GM21381 (cell line): Measurements from ENCODE around the gene SLC9A8.
"Not testable (repeated sequence)": the region's sequence is repeated elsewhere in the genome, so short reads cannot be mapped to it uniquely, and the experiment has no call there.

ENCODE experiments used
- ATAC-seq: cut with Tn5 transposase; IDR thresholded peaks from one replicate; pipeline ENCODE4 v1.9.1; 2021; ENCODE audit warnings: mild to moderate bottlenecking, moderate library complexity; ENCODE audit not compliant: unreplicated experiment

SLC9A8 gene

DNA sequence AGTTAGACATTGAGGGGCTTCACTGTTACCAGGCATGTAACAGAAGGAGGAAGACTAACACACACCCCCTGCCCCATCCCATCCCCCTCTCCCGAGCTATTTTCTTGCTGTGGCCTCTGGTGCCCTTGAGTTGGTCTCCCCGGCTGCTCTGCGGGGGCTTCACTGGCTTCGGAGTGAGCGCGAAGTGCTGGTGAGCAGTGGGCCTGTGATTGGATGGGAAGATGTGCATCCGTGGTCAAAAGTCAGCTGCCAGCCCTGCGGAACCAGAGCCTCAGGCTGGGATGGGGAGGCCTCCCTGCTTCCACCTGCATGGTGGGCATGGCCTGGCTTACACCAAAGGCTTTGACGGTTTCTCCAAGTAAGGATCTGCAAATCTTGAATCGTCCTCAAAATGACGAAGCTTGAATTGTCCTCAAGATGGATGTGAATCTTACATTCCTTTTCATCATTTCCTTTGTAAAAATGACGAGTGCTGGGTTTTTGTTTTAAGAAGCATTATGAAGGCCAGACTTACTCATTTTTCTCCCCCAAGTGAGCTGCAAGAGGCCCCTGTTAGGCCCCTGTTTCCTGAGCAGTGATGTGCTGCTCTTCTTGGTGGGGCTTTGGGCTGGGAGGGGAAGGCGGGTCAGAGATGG is 79.0 kb downstream of the SLC9A8 start:
- no peak for ATAC-seq

DNA sequence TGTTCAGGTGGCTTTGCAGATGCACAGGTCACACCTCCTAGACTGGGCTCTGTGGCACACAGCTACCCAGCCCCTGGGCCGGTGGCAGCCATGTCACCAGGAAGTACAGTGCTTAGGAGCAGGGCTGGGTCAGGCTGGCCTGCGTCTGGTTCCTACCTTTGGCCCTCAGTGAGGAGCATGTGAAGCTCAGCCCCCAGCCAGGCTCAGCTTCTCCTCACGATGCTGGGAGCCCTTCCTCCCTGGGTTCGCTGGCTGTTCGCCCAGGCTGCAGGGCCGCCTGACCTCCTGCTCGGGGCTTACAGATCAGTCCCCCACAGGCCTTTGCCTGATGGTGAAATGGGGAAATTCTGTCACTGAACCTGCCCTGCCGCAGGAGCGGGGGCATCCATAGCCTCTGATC is 79.6 kb downstream of the SLC9A8 start:
- ATAC-seq = no peak

DNA sequence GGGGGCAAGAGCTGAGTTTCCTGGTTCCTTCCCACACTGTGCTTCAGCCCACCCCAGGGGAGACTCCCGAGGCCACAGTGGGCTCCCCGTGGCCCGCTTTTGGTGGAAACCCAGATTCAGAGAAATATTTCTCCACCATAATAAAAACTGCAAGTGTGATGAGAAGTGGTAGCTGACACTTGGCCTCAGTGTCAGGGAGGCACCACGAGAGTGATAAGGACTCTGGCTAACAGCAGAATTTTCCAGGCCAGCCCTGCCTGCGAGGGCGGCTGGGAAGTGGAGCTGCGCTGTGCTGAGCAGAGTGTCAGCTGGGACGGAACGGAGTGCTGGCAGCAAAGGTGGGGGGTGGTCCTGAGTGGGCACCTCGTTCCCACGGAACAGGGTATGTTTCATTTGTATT is 80.2 kb downstream of the SLC9A8 start:
- ATAC-seq = no peak

DNA sequence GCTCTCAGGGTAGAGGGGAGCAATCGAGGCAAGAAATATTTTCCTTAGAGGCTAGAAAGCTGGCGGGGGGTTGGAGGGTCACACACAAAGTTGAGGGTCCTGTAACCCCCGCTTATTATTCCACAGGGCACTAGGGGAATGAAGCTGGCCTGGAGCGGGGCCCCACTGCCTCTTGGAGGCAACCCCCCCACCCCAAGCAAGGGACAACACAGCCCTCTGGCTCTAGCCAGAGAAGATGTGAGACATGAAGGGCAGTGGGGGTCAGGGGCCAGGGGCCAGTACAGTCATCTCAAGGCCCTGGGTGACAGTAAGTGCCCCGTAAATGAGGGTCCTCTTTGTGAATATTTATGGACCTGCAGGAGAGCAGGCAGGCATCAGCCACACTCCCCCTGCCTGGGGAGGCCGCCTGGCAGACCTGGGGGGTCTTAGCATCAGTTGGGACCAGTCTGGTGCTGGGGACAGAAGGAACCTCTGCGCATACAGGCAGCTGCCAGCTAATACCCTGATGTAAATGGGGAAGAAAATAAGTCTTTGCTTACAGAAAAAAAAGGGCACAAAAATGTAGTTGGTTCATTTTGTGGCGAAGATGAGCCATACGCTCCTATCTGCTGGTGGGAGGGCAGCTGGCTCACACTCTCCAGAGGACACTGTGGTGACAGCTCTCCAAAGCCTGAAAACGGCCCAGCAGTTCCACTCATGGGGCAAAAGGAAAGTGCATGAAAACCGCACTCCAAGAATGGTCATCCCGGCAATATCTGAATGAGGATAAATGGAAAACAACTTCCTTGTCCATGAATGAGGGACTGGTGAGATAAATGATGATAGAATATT is 80.8 kb downstream of the SLC9A8 start:
- no peak for ATAC-seq

DNA sequence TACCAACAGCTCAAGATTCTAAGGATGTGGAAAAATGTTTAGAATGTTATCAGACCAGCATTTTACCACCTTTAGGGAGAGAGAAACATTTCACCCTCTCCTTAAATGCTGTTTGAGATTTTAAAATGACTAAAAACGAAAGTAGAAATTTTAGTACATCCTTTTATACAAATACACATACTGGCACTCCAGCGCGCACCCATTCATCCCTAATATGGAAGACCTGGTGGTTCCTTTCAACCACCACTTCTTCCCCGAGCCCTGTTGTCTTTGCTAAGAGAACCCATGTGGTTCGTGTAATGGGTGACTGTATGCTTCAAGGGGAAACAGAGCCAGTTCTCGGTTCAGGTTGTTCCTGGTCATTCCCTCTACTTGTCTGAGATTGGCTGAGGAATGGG is 81.4 kb downstream of the SLC9A8 start:
- ATAC-seq = no peak

DNA sequence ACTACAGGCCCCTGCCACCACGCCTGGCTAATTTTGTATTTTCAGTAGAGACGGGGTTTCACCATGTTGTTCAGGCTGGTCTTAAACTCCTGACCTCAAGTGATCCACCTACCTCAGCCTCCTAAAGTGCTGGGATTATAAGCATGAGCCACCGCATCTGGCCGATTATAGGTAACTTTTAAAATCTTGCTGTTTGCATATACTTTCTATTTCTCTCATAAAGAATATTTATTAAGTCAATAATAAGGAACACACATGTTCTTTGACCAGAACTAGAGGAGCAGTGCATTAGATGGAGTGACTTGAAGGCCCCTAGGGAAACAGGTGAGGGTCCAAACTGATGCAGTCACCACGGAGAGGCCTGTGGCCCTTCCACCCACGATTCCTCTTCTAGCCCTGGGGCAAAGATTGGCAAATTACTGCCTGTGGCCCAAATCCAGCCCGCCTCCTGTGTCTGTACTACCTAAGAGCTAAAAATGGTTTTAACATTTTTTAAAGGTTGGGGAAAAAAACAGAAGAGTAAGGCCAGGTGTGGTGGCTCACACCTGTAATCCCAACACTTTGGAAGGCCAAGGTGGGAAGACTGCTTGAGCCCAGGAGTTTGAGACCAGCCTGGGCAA is 83.0 kb downstream of the SLC9A8 start:
- ATAC-seq = not testable (repeated sequence)

DNA sequence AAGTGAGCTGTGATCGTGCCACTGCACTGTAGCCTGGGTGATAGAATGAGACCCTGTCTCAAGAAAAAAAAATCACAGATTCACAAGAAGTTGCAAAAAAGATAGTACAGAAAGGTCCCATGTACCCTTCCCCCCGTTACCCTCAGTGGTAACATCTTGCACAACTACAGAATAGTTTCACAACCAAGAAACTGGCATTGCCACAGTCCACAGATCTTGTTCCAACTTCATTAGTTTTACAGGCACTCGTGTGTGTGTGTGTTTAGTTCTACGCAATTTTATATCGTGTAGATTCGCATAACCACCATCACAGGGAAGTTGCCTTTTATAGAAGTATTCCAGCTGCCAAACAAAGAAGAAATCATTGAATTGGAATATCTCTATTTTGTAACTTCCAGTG is 83.6 kb downstream of the SLC9A8 start:
- no peak for ATAC-seq

DNA sequence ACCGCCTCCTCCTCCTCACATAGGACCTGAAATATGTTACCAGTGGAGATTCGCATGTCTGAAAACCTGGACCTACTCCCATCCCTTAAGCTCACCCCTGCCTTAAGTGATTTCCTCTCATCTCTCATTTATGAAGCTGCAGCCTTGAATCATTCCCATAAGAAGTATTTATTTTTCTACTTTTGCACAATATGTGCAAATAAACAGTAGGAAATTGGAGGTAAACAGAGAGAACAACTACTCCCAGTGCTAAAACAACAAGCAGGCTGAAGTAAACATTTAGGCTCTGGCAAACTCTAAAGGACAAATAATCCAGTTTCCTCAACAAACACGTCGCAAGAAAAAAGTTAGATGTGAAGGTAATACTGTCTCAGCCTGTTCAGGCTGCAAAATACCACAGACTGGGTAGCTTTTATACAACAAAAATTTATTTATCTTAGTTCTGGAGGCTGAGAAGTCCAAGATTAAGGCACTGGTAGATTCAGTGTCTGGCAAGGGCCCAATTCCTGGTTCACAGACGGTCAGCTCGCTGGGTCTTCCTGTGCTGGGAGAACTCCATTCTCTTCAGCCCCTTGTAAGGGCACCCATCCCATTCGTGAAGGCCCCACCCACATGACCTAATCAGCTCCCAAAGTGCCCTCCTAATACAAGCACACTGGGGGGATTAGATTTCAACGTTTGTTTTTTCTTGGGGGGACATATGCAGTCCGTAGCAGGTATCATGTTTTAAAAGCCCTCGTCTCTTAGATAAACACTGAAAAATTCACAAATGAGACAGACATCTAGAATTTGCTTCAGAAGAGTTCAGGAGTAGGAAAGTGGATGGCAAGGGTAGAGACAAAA is 87.1 kb downstream of the SLC9A8 start:
- no peak for ATAC-seq

DNA sequence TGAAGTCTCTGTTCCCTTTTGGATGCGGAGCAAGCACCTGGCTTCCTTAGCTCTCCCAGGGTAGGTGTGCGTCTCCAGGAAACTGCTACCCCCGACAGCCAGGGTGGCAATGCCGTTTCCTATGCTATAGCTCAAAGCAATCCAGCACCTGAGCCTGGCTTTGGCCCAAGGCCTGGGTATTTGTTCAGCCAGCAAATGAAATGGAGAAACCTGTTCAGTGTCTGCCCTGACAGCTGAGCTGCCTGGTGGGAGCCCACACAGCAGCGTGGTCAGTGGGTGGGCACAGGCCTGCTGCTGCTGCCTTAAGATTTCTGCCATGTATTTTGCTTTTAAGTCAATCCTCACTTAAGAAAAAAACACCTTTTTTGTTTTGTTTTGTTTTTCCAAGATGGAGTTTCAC is 89.0 kb downstream of the SLC9A8 start:
- ATAC-seq = no peak

DNA sequence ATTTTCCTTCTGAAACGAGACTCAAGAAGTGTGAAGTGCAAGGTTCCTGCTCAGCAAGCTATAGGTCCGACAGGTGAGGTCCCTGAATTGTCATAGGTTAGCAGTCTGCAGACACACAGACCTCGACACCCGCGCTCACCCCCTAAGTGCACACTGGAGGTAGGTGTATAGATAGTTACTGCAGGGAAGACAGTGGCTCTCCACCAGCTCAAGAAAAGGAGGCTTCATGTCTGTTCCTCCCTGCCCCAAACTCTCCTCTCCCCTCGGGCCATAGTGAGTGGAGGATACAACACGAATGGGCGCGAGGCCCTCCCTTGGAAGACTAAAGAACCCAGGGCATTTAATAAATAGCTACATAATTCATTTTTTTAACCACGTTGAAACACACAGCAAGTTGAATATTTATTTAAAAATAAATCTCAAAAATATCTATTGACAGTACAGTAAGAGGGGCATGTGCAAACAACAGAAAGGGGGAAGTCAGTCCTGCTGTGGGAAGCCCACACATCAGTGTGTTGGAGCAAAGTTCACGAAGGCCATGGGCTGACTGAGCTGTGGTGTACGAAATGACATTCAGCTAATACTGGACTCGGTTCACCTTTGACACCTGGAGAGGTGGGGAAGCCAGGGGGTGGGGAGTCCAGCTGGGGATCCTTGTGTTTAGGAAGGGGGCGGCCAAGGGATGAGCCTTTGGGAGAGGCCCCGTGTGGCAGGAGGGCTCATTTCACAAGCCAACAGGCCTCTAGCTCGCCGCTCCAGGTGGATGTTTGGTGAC is 92.0 kb downstream of the SLC9A8 start:
- ATAC-seq = no peak

DNA sequence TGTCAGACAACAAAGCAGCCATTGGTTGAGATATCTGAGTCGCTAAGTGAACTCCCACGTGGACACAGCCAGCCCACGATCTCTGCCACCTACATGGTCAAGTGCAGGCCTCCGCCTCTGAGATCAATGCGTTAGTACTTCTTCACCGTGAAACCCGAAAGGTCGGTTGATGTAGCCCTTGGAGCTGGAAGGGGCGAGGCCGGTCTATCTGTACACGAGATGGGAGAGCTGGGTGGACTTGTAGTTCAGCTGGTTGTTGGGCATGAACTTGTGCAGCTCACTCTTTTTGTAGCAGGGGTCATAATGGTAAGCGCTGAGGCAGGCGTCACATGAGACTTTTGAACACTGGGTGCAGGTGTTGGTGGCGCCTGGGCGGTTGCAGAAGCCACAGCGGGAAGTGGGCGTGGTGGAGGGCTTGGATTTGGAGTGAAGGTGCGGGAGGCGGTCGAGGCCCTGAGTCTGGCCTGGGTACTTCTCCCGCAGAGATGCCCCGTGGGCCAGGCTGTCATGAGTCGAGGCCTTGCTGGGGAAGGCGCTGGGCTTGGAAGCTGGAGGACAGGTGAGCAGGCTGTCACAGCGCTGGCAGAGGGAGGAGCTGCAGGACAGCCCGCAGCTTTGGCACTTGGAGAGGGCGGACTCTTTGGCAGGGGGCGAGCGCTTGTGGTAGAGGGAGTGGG is 92.9 kb downstream of the SLC9A8 start:
- ATAC-seq = no peak

DNA sequence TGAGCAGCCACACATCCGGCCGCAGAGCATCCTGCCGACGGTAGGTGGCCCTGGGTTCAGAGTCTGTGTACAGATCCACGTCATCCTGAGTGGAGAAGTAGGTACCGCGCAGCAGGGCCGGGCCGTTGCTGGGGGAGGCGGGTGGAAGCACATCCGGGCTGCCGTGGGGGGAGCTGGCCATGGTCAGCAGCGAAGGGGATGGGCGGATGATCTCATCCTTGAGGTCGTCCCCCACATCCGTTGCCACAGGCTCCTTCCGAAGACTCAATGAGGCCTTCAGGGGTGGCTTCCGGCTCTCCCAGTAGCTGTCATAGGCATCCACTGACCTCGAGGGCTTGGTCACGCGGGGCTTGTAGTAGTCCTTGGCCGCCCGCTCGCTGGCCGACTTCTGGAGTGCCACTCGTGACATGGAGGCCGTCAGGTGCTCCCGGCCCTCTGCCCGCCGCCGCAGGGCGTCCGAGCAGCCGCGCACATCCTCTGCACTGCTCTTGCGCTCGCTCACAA is 93.5 kb downstream of the SLC9A8 start:
- ATAC-seq = no peak

DNA sequence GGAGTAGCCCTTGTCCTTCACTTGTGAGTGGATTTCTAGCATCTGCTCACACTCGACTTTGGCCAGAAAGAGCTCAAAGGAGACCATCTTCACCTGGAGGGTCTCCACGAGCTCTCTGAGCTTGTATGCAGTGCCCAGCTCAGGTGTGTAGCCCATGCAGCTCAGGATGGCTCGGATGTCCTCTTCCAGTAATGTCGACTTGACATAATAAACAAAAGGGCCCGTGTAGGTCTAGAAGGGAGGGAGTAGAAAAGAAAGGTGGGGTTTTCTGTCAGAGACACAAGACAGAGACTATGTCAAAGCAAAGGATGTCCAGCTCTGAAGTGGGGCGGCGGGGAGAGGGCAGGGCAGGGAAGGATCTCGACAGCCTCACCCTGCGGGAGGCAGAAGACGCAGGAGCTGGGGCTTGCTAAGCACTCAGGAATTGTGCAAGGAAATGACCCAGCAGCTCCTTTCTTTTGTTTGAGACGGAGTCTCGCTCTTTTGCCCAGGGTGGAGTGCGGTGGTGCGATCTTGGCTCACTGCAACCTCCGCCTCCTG is 94.1 kb downstream of the SLC9A8 start:
- no peak for ATAC-seq

DNA sequence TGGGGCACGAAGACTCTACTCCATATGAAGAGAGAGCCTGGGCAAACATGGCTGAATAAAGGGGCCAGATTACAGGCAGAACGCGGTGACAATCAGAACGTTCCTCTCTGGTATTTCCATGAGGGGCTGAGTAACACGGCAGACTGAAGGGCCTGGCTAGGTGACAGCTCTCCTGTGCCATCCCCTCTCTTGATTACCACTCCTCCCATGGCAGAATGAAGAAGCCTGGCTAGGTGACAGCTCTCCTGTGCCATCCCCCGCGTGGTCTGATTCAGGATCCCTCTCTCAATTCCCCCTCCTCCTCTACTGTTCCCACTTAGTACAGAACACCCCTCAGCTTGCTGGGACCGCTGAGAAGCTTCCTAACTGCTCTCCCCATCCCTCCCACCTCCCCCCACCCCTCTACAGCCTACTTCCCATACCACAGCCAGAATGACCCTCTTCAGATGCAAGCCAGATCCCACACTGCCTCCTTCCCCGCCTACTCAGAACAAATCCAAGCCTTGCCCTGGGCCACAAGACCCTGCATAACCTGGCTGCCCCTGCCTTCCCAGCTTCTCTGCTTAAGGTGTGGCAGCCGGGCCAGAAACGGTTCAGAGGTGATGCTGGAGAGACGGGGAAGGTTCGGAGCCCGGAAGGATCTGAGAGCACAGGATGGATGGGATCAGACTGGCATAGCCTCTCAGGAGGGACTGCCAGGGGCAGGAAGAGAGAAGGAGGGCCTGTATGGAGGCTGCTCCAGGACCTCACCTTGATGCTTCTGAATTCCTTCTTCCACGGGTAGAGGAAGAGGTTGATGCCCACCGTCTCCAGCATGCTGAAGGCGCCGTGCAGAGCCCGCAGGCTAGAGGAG is 95.0 kb downstream of the SLC9A8 start:
- no peak for ATAC-seq

DNA sequence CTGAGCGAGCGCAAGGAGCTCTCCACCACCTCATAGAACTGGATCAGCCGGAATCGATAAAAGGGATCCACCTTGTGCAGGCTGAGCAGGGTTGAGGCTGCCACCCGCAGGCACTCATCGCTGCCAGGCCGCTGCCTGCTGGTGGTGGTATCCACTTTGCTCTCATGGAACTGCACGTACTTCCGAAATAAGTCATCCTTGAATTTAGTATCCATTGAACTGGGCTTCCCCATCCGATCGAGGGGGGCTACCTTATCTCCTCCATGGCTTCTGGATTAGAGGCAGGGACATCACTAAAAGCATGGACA is 95.6 kb downstream of the SLC9A8 start:
- ATAC-seq = no peak

DNA sequence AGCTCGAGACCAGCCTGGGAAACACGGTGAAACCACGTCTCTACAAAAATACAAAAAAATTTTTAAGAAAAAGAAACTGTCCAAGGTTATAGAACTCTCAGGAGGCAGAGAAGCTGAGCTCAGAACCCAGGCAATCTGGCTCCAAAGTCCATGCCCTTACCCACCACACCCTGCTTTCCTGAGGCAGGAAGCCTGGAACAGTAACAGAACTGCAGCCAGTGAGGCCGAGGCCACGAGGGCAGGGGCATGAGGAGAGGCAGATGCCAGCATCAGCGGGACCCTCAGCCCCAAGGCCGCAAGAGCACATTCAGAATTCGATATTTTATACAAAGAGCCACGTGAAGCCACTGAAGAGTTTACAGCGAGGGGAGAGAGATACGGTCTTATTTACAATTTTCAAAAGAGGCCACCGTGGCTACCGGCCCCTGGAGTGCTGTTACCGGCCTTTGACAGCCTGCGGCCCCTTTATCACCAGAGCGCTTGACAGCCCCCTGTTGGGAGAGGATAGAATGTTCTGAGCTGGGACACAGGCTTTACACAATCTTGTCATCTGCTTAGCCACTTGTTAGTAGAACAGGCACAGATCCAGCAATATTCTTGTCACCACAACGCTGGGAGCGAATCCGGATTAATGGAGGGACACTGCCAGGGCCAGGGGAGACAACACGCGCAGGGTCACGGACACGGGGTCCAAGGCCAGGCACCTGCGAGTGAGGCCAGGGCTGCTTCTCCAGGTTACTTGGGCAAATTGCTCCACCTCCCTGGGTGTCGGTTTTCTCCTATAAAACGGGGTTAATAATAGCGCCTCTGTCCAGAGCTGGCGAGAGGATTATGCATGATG is 97.1 kb downstream of the SLC9A8 start:
- no peak for ATAC-seq

DNA sequence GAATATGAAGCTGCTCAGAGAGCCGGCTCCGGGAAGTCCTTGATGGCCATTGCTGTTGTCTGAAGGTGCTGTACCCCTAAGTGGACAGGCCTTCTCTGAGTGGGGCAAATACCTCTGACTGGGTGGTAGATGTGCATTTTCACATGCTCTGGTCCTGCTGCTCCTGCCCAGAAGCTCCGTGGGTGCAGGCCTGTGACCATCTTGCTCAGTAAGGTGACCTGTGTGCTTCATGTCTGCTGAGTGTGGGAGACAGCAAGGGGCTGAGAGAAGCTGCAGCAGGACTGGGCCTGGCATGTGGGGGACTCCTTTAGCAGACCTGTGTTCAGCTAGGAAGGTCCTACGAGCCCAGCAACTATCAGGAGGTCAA is 97.7 kb downstream of the SLC9A8 start:
- no peak for ATAC-seq
